GM19468 (cell line): ENCODE results near the gene PKIG.

Experiments used
- ATAC-seq: cut with Tn5 transposase; IDR thresholded peaks from one replicate; pipeline ENCODE4 v1.9.1; 2021; ENCODE audit warnings: mild to moderate bottlenecking, moderate library complexity, moderate number of reproducible peaks; ENCODE audit not compliant: unreplicated experiment; ENCODE audit errors: extremely low read depth

Gene PKIG

DNA sequence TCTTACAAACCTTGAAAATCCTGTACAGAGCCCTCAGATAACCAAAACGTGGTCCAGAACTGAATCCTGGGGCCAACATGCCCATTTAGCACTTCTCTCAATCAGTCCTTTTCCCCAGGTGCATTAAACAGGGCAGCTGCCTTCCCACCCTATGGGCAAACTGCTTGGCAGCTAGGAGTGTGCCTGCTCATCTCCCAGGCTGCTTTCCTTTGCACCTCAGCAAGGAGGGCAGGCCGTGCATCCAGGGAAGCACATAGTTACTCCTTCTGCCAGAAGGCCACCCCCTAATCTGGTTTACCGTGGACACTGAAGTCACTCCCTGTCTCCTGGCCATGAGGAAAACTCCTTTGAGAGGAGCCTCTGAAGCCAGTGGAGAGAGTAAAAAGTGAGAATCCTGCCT is 10.0 kb downstream of the PKIG start:
- no peak for ATAC-seq

DNA sequence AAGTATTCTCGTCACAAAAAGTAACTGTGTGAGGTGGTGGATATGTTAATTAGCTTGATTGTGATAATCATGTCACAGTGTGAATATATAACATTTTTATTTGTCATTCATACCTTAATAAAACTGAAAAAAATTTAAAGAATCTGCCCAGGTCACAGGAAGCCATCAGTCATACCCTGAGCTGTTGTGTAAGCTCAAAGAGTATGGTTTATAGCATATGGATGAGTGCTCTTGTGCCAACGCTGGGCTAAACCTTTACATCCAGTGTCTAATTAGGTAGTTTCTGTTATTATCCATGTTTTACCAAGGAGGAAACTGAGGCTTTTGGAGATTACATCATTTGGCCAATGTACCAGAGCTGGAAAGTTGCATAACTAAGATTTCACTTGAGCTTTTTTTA is 11.4 kb downstream of the PKIG start:
- no peak for ATAC-seq

DNA sequence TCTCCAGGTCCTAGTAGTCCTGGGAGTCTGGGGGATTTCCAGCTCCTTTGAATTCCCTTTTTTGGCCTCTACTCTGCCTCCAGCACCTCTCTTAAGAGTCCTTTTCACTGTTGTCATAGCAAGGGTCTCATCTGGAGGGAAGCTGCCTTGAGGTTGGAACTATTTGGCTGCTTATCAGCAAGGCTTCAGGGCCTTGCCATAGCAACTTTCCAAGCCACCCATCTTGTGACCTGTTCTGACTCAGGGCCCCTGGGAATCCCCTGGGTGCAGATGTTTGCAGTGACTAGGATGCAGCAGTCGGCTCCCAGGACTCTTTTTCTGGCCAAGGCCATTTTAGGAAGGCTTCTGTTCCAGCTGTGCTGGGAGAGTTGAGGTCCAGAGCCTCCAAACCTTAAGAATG is 12.4 kb downstream of the PKIG start:
- no peak for ATAC-seq

DNA sequence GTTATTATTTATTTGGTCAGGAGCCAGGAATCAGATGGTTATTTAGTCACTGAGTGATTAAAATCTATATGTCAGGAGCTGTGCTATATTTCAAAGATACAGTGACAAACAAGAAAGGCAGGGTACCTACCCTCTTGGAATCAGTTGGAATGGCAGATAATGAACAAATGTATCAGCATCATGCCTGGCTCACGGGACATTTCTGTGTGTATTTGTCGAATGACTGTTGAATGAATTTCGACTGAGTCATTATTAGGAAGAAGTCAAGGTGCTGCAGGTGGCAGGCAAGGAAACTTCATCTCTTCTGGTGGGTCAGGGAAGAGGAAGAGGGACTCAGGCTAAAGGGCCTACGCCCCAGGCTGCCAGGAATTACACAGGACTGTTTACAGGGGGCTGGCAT is 13.6 kb downstream of the PKIG start:
- ATAC-seq, result no peak

DNA sequence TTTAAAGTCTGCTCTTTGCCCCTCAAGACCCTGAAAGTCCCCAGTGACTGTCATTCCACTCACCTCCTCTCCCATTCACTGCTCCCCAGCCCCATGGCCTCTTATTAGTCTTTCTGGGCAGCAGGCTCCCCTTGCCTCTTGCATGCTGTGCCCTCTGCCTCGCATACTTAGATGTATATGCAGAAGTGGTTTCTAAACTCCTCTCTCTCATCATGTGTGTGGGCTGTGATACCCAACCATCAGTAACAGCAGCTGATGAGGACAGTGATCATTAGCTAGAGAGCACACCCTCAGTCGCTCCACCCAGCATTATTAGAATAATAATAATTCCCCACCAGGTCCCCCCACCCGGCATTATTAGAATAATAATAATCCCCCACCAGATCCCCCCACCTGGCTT is 14.5 kb downstream of the PKIG start:
- no peak for ATAC-seq

DNA sequence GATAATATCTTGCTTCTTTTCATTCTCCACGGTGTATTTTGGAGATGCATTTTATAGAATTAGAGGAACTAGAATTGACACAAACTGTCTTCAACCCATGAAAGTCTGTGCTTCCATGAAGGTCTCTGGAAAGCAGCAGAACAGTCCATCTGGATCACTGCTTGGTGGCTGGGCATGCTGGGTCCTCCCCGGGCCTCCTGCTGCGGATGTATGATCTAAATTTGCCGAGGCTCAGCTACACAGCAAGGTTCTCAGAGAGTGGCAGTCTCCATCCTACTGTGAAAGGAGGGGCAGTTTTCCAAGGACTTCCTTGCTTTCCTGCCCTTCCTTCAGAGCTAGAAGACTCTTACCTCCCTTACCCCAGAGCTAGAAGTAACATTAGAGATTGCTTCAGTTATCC is 15.1 kb downstream of the PKIG start:
- ATAC-seq, result no peak

DNA sequence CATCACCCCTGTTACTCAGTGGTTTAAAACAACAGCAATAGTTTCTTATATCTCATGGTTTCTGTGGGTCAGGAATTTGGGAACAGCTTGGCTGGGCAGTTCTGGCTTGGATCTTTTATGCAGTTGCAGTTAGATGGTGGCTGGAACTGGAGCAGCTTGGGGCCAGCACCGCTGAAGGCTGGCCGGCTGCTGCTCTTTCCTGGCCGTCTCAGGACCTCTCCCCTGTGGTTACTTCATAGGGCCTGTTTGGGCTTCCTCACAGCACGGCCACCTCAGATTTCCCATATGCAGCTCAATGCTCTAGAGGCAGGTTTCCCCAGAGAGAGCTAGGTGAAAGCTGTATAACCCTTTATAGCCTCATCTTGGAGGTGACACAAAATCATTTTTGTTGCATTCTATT is 15.6 kb downstream of the PKIG start:
- ATAC-seq, result no peak

DNA sequence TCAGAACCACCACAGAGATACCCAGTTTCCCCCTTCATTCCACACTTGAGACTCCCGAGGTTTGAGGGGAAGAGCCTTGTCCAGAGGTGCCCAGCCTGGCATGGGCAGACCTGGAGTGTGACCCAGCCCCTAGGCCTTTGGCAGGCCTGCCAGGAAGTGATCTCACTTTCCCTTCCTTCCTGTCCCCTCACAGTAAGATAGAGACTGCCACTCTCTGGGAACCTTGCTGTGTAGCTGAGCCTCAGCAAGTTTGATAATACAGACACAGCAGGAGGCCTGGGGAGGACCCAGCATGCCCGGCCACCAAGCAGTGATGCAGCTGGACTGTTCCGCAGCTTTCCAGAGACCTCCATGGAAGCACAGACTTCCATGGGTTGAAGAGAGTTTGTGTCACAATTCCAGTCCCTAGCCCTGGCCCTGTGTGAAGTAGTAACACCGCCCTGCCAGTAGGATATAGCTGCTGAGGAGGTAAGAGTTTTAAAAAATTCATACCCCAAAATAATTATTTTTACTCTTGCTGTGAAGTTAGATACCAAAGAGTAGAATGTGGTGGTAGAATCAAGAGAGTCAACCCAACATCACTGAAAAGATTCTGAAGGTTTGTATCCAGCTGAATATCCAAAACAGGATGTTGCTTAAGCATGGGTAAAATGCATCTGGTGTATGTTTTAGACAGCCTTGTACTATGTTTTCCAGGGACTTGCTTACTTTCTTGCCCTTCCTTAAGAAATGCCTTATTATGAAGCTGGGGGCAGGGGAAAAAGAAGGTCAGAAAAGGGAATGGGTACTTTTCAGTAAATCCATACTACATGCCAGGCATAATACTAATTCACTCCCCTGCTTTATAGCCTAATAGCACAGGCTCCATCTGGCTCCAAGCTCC is 16.3 kb downstream of the PKIG start:
- ATAC-seq, result no peak

DNA sequence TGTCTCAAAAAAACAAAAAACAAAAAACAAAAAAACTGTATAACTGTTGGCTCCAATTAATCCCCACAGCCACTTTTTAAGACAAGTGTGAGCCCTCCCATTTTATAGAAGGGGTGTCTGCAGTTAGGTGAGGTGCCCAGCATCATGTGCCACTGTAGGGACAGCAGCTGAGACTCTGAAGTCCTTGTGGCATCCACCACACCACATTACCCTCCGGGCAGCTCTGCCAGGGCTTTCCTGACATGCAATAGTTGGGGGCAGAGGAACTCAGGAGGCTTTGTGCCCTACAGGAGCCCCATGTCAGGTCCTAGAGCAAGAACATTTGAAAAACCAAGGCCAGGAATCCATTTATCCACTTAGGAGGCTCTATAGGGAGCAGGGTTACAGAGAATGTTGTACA is 17.3 kb downstream of the PKIG start:
- ATAC-seq, result no peak

DNA sequence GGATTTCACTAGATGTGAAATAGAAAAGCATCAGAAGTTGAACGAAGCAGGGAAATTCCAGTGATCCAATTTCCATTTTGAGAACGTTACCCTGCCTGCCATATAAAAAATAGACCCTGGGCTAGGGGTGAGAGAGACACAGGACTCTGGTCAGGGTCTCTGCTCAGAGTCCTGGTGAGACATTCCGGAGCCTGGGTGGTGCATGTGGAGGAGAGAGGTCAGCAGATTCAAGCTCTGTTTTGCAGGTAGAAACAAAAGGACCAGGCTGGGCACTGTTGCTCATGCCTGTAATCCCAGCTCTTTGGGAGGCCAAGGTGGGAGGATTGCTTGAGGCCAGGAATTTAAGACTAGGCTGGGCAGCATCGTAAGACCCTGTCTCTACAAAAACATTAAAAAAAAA is 17.9 kb downstream of the PKIG start:
- no peak for ATAC-seq

DNA sequence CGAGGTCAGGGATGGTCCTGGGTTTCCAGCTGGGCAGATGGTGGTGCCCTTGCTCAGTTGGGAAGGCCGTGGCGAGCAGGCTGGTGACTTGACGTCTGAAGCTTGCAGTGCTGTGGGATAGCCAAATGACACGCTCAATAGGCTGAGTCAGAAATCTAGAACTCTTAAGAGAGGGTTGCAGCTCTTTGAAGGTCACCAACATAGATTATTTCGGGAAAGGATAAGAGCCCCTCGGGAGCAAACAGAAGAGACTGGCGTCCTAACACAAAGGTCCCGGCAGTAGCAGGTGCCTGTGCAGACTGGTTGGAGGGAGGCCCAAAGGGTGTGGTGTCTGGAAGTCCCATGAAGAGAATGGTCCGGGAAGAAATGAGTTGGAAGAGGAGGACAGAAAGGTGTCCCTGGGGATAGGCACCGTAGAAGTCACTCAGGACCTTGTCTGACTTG is 18.4 kb downstream of the PKIG start:
- no peak for ATAC-seq

DNA sequence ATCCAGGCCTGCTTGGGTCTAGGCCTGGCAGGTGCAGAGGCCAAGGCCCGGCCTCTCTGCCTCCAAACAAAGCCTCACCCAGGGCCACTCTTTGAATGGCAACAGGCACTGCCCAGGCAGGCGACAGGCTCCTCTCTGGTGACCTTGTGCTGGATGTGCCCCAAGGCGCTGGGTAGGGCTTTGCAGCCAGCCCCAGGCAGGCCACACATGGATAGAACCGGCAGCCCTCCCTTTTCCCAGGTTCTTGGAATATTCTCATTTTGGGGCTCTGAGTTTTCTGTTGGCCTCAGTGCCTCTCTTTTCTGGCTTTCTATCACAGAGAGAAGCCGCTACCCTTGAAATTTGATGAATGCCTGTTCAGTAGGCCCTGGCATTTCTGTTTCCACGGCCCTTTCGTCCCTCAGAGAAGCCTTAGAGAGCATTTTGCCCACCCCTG is 18.9 kb downstream of the PKIG start:
- no peak for ATAC-seq

DNA sequence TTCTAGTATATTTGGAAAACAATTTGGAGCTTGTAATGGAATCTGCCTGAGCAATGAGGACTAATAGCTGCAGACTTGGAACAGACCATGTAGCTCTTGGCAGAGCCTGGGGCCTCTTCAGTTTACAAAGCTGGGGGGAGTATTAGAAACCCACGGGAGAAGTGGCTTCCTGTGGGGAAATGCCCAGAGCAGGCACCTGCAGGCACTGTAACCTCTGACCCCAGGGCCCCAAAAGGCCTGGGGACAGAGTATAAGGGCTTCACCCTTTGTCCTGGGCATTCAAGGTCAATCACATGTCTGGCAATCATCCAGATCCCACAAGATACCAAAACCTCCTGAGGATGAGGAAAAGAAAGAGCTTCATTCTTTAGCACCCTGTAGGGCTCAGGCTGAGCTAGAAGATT is 19.4 kb downstream of the PKIG start:
- no peak for ATAC-seq

DNA sequence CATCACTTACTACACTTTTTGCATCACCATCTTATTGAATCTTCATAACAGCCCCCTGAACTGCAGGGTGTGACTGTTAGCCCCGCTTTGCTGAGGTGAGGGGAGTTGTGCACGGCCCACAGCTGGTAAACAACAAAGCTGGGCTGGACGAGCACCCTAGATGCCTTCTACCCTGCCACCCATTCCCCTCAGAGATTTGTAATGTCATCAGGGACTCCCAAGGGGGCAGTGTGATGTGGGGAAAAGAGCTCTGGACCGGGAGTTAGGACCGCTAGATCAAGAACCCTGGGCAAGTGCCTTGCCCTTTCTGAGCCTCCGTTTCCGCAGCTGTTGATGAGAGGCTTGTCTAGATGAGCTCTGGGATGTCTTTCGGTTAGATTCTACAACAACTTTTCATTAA is 20.9 kb downstream of the PKIG start:
- no peak for ATAC-seq

DNA sequence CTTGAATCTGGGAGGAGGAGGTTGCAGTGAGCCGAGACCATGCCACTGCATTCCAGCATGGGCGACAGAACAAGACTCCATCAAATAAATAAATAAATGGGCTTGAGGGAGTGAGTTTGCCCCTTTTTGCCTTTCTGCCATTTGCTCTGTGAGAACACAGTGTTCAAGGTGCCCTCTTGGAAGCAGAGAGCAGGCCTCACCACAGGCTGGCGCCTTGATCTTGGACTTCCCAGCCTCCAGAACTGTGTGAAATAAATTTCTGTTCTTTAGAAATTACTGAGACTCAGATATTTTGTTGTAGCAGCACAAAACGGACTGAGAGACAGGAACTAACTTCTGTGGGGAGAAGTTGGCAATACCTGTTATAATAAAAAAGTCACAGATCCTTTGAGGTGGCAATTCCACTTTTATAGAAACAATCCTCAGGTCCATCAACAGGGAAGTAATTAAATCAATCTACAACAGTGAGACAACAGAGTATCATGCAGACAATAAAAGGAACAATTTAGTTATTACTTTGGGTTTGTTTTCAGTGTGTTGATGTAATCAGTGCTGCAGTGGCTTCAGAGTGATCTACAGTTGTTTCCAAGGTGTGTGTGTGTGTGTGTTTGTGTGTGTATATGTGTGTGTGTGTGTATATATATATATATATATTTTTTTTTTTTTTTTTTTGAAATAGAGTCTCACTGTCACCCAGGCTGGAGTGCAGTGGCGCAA is 24.5 kb downstream of the PKIG start:
- ATAC-seq, result no peak

DNA sequence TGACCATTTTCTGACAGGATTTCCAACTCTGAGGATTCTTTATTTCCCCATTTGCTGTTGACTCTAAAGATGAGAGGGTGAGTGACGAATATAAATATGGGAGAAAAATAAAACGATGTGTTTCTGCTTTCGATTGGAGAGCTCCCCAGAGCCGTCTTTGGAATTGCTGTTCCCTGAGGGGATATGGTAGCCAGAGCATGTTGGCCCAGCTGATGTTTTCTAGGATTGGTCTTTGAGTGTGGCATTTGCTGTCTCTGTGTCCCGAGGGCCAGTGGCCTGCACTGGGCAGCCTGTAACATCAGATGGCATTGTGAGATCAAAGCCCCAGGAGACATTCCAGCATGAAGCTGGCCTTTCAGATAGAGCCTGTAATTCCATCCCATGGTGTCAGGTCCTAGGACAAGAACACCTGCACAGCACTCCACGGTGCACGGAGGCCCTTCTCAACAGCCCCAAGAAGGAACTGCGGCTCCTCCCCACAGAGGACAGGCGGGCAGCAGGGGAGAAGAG is 26.7 kb downstream of the PKIG start:
- no peak for ATAC-seq

DNA sequence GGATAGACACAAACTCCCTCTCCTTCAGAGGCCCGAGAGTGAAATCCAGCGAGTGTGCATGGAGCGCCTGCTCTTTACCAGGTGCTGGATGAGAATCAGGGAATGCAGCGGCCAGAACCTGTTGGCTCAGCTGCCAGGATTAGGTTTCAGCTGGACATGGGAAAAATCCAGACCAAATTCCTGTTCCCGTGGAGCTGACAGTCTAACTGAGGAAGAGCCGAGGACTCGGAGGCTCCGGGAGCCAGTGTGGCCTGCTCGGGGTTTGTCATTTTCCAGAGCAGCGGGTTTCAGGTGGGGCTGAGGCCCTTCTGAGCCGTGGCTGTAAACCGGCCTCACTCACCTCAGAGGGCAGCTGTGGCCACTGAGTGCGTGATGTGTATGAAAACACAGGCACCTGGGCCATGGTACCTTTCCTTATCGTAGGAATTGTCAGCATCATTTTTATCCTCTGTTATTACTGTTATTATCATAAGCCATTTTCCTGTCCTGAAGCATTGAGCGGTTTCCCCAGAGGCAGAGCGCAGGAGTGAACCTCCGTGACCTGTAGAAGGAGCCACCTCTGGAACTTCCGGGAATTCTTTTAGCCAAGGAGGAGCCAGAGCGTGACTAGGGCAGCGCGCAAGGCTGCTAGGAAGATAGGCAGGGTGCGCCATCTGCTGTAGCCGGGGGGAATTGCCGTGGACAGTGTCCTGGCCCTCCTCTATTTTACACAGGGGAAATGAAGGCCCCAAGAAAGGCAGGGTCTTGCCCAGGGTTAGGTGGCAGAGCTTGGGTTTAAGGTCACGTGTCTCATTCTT is 27.3 kb downstream of the PKIG start:
- ATAC-seq, result peak; percentile 40

DNA sequence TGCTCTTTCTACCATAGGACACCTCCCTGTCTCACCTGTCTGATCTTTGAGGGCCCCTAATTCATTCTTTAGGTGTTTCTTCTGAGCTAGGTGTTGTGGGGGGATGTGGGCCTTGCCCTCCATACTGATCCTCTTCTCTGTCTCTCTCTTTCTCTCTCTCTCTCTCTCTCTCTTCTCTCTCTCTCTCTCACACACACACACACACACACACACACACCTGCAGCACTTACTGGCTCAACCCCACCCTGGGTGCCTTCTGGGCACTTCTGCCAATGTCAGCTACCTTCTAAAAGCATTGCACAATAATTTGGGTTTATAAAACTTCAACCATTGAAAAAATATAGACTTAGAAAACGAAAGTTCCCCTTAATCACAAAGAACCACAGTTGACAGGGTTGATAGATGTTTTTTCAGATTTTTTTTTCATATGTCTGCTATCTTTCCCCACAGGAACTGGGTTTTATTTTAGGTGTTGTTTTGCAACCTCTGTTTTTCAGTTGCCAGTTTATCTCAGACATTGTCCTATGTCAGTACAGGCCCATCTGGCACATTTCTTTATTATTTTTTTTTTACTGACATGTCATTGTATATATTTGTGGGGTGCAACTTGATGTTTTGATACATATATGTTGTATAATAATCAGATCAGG is 28.1 kb downstream of the PKIG start:
- ATAC-seq, result no peak

DNA sequence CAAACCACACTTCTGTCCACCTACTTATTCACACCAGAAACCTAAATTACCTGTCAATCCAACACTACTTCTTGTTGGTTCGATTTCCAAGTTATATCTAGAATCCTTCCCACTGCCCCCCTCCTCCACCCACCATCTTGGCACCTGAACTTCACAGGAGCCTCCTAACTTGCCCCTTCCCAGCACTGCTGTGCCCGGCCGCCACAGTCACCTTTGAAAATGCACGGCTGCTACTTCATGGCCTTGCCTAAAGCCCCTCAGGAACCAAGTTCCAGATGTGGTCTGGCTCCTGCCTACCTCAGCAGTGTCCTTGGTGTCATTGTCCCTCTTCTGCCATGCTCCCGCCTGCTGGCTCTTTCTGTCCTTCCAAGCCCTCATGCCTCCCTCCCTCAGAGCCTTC is 31.2 kb downstream of the PKIG start:
- ATAC-seq, result no peak

DNA sequence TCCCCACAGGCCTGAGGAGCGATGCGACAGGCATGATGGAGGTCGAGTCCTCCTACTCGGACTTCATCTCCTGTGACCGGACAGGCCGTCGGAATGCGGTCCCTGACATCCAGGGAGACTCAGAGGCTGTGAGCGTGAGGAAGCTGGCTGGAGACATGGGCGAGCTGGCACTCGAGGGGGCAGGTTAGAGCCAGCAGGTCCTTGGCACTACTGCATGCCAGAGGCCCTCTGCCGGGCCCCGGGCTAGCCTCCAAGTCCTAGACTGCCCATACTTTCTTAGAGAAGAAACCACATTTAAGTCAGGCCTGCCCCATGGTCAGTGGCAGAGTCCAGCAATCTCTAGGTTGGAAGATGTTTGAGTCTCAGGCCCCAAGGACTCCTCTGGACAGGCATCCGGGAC is 32.1 kb downstream of the PKIG start:
- no peak for ATAC-seq
